Measurements from ENCODE around the gene ZNRF2.

The ZNRF2 gene

DNA sequence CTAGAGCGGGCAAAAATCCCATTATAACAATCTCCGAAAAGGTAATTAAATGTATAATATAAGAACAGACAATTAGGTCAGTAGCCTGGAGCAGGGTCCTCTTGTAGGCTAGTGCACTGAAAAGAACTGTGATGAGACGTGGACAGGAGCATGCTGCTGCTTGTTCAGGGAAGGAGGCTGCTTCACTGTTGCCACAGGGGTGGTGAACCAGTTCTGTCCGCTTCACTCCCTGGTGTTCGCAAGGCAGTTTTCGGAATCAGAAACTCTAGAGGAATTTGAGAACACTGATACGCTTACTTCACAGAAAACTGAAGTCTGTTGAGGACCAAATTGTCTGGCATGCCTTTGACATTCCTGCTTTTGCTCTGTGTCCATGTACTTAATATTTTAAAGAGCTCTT lies 17.4 kb downstream of the ZNRF2 start:
- no peaks in the 10 kb centered on the region for H3K27me3 ChIP-seq (ENCODE audit: insufficient read depth, low read depth, severe bottlenecking)
- no peak for DNase-seq
- no peaks in the 10 kb centered on the region for H3K9me3 ChIP-seq (ENCODE audit: severe bottlenecking)
- no peak overlapping the region for H3K4me3 ChIP-seq (ENCODE audit: low read depth, low read length)
- no peak overlapping the region for H3K27ac ChIP-seq
- H3K36me3 ChIP-seq: no peaks in the 10 kb centered on the region
- TF ChIP-seq, protein P1, sequence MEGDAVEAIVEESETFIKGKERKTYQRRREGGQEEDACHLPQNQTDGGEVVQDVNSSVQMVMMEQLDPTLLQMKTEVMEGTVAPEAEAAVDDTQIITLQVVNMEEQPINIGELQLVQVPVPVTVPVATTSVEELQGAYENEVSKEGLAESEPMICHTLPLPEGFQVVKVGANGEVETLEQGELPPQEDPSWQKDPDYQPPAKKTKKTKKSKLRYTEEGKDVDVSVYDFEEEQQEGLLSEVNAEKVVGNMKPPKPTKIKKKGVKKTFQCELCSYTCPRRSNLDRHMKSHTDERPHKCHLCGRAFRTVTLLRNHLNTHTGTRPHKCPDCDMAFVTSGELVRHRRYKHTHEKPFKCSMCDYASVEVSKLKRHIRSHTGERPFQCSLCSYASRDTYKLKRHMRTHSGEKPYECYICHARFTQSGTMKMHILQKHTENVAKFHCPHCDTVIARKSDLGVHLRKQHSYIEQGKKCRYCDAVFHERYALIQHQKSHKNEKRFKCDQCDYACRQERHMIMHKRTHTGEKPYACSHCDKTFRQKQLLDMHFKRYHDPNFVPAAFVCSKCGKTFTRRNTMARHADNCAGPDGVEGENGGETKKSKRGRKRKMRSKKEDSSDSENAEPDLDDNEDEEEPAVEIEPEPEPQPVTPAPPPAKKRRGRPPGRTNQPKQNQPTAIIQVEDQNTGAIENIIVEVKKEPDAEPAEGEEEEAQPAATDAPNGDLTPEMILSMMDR (IDR thresholded peaks at IDR 0.05; ENCODE audit: low read depth, low read length): no peak

DNA sequence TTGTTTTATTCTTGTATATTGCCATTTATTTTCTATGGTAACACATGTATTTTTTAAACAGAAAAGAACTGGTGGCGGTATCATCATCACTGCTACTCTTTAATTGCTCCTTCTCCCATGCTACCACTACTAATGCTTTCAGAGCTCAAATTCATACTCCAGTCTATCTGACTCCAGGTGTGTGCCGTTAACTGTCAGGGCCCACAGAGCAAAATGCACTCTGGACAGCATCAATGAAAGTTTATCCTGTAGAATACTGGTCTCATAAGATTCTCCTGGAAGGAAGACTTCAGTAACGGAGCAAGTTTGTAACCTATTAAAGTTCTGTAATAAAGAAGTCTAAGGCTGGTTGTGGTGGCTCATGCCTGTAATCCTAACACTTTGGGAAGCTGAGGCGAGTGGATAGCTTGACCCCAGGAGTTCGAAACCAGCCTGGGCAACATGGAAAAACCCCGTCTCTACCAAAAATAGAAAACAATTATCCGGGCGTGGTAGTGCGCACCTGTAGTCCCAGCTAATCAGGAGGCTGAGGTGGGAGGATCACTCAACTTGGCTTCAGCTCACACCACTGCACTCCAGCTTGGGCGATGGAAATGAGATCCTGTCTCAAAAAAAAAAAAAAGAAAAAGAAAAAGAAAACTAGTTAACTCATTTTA lies 18.4 kb downstream of the ZNRF2 start:
- Histone ChIP-seq H3K27ac (no peak overlapping the region), H3K27me3 (ENCODE audit: insufficient read depth, low read depth, severe bottlenecking) (no peaks in the 10 kb centered on the region), H3K4me3 (ENCODE audit: low read depth, low read length) (no peak overlapping the region), H3K36me3 (no peaks in the 10 kb centered on the region), H3K9me3 (ENCODE audit: severe bottlenecking) (no peaks in the 10 kb centered on the region)
- TF ChIP-seq, protein P1 (IDR thresholded peaks at IDR 0.05; ENCODE audit: low read depth, low read length): no peak
- DNase-seq: no peak

DNA sequence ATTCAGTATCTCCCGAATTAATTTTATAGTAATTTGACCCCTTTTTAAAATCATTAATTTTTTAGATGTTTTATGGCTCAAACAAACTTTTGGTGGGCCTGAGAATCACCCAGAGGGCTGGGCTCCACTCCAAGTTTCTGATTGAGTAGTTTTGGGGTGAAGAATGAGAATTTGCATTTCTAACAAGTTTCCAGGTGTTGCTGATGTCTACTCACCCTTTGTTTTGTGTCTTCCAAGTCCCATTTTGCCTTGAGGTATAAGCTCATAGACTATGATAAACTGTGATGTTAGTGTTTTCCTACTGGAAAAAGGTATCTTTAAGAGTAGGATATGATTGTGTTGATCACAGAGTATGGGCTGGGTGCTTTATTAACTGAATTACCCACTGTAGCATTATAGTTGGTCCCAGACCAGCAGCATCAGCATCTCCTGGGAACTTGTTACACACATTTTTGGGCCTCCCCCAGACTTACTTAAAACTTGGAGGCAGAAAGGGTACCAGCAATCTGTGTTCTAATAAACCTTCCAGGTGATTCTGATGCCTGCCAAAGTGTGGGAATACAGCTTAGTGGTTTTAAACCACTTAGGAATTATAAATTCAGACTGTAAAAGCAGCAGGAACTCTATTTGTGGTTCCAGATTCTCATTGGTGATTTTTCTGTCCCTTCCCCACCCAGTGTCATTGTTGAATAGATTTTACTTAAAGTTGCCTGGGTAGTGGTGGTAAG lies 19.1 kb downstream of the ZNRF2 start:
- H3K27me3 ChIP-seq (ENCODE audit: insufficient read depth, low read depth, severe bottlenecking): no peaks in the 10 kb centered on the region
- TF ChIP-seq, protein P1 (IDR thresholded peaks at IDR 0.05; ENCODE audit: low read depth, low read length): no peak
- no peak overlapping the region for H3K4me3 ChIP-seq (ENCODE audit: low read depth, low read length)
- no peak overlapping the region for H3K27ac ChIP-seq
- no peaks in the 10 kb centered on the region for H3K9me3 ChIP-seq (ENCODE audit: severe bottlenecking)
- DNase-seq: no peak
- H3K36me3 ChIP-seq: no peaks in the 10 kb centered on the region

DNA sequence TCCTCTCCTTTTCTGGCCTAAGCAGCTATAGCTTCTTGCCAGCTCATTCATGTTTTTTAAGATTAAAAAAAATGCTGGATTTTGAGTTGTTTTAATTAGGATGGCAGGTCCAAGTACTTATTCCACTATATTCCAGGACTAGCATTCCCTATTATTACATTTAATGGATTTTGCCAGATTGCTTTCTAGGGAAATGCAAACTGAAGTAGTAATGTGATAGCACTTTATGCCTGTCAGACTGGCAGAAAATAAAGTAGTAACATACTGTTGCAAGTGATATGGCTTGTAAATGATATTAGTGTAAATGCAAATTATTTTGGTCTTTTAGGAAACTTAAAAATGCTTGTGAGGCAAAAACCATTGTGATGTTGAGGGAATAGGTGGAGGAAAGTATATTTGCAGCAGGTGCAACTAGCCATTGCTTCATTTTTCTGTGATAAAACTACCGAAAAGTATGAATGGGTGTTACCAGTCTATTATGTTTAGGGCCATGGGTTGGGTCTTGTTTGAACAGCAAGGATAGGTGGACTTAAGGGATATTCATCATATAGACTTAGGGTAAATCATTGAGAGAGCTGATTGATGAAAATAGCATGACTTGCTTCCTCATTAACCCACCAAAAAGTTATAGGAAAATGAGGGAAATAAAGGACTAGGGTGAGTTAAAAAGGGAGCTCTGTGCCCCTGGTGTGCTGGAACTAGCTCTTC lies 19.9 kb downstream of the ZNRF2 start:
- no peaks in the 10 kb centered on the region for H3K27me3 ChIP-seq (ENCODE audit: insufficient read depth, low read depth, severe bottlenecking)
- DNase-seq: no peak
- no peaks in the 10 kb centered on the region for H3K9me3 ChIP-seq (ENCODE audit: severe bottlenecking)
- no peak overlapping the region for H3K27ac ChIP-seq
- no peaks in the 10 kb centered on the region for H3K36me3 ChIP-seq
- no peak overlapping the region for H3K4me3 ChIP-seq (ENCODE audit: low read depth, low read length)
- TF ChIP-seq, protein P1 (IDR thresholded peaks at IDR 0.05; ENCODE audit: low read depth, low read length): no peak

DNA sequence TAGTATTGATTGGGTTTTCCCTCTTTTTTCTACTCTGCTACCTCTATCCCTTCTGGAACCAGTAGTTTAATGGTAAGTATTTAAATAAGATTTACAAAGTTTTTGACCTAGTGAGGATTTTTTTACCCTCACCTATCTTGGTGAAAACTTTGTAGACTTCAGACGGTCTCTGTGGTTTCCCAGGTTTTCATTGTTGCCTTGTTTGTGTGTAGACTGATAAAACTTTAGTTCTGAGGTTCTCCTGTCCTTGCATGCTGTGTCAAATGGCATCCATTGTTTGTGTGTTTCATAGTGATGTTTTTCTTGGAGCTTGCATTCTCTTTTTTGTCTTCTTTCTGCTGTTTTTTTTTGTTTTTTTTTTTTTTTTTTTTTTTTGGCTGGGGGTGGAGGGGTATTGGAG lies 22.6 kb downstream of the ZNRF2 start:
- H3K9me3 ChIP-seq (ENCODE audit: severe bottlenecking): no peaks in the 10 kb centered on the region
- no peak overlapping the region for H3K4me3 ChIP-seq (ENCODE audit: low read depth, low read length)
- no peak overlapping the region for H3K27ac ChIP-seq
- no peaks in the 10 kb centered on the region for H3K27me3 ChIP-seq (ENCODE audit: insufficient read depth, low read depth, severe bottlenecking)
- DNase-seq: no peak
- TF ChIP-seq, protein P1 (IDR thresholded peaks at IDR 0.05; ENCODE audit: low read depth, low read length): no peak
- no peaks in the 10 kb centered on the region for H3K36me3 ChIP-seq

Data from WERI-Rb-1 (cell line).